HL-60 (cell line): ENCODE measurements around the gene SZT2.

Experiments used
- DNase-seq, 2 experiments: peaks; one replicate each; pipeline ENCODE4 v3.0.0-alpha.2; 2010 to 2020; ENCODE audit warnings: low read depth in 1 of 2, low spot score in 1 of 2
- H3K27ac ChIP-seq: fragments of 250-450 bp; sonication (Bioruptor Pico); replicated peaks from 2 replicates; pipeline ENCODE4 v1.5.1; 2020; ENCODE audit warnings: mild to moderate bottlenecking, moderate library complexity
- H3K27me3 ChIP-seq: fragments of 250-450 bp; sonication (Bioruptor Pico); 2 replicates; pipeline ENCODE4 v1.5.1; 2021; ENCODE audit warnings: mild to moderate bottlenecking, moderate library complexity; ENCODE audit not compliant: insufficient read depth, poor library complexity, severe bottlenecking
- H3K4me3 ChIP-seq: replicated peaks from 2 replicates; pipeline ENCODE4 v1.5.1; 2011; ENCODE audit warnings: mild to moderate bottlenecking, control low read depth, low read length; ENCODE audit not compliant: insufficient read depth
- GABPA ChIP-seq: IDR thresholded peaks from 2 replicates; pipeline ENCODE4 v1.6.1; 2012; ENCODE audit warnings: low read depth
- POLR2AphosphoS5 ChIP-seq: IDR thresholded peaks from 2 replicates; pipeline ENCODE4 v1.6.1; 2012; ENCODE audit warnings: low read depth
- REST ChIP-seq: IDR thresholded peaks from 2 replicates; pipeline ENCODE4 v1.6.1; 2012; ENCODE audit warnings: low read depth; ENCODE audit not compliant: insufficient replicate concordance
- SPI1 ChIP-seq: IDR thresholded peaks from 2 replicates; pipeline ENCODE4 v1.6.1; 2012; ENCODE audit warnings: low read depth, mild to moderate bottlenecking, borderline replicate concordance
- TF ChIP-seq, protein P1 (sequence below): IDR thresholded peaks from one replicate; pipeline ENCODE4 v1.5.1; 2011; ENCODE audit warnings: low read length, control low read depth, inconsistent platforms; ENCODE audit not compliant: insufficient read depth

Gene SZT2

DNA sequence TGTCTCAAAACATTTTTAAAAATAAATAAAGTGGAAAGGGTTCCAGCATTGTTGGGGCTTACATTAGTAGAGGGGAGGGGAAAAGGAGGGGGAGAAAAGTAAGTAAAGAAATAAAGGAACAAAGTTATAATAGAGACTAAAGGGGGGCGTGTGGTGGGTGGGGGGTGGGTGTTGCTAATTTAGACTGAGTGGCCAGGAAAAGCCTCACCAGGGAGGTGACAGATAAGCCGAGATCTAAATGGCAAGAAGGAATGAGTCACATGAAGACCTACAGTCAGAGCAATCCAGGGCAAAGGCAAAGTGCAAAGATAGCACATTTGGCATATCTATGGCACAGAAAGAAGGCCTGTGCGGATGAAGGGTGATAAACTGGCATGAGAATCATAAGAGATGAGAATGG, 44.6 kb upstream of the SZT2 start:
- no peak overlapping the region for H3K4me3 ChIP-seq
- no peaks in the 10 kb centered on the region for H3K27me3 ChIP-seq
- H3K27ac ChIP-seq, result no peak overlapping the region
- TF ChIP-seq POLR2AphosphoS5, result no peak
- TF ChIP-seq REST, result no peak
- TF ChIP-seq SPI1, result no peak
- TF ChIP-seq, protein P1, sequence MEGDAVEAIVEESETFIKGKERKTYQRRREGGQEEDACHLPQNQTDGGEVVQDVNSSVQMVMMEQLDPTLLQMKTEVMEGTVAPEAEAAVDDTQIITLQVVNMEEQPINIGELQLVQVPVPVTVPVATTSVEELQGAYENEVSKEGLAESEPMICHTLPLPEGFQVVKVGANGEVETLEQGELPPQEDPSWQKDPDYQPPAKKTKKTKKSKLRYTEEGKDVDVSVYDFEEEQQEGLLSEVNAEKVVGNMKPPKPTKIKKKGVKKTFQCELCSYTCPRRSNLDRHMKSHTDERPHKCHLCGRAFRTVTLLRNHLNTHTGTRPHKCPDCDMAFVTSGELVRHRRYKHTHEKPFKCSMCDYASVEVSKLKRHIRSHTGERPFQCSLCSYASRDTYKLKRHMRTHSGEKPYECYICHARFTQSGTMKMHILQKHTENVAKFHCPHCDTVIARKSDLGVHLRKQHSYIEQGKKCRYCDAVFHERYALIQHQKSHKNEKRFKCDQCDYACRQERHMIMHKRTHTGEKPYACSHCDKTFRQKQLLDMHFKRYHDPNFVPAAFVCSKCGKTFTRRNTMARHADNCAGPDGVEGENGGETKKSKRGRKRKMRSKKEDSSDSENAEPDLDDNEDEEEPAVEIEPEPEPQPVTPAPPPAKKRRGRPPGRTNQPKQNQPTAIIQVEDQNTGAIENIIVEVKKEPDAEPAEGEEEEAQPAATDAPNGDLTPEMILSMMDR, result no peak
- TF ChIP-seq GABPA, result no peak
- no peak for DNase-seq

GRCh38 chr1:43346636-43347035, 43.1 kb upstream of the SZT2 start:
- H3K4me3 ChIP-seq, result no peak overlapping the region
- H3K27me3 ChIP-seq, result no peaks in the 10 kb centered on the region
- TF ChIP-seq REST (no peak), POLR2AphosphoS5 (no peak), GABPA (no peak), SPI1 (no peak)
- TF ChIP-seq, protein P1, result no peak
- no peak overlapping the region for H3K27ac ChIP-seq
- DNase-seq, result no peak

- Histone ChIP-seq H3K27ac (no peak overlapping the region), H3K27me3 (no peaks in the 10 kb centered on the region), H3K4me3 (no peak overlapping the region)
- no peak for DNase-seq
- TF ChIP-seq GABPA (no peak), SPI1 (no peak), REST (no peak), POLR2AphosphoS5 (no peak)
- TF ChIP-seq, protein P1, result no peak
Measured at GRCh38 chr1:43348343-43348808, 41.3 kb upstream of the SZT2 start.
